Stimulated activated effector memory CD8-positive, alpha-beta T cell treated with anti-CD3 and anti-CD28 coated beads, Interleukin-12 subunit alpha, Interleukin-12 subunit beta, amount 100 ng/mL, for 72 hours (primary cell): ENCODE results near the gene DCAKD.
A peak's percentile ranks its signal among the peaks of the same experiment; 100 is the strongest.
"Not testable (repeated sequence)": the region's sequence is repeated elsewhere in the genome, so short reads cannot be mapped to it uniquely, and the experiment has no call there.

Source experiments
- ATAC-seq: fragments of 150-1000 bp; cut with Tn5 transposase; 2 replicates; pipeline ENCODE4 v1.10.0; 2021
- DNase-seq, 2 donors: peaks; one replicate each; pipeline ENCODE4 v3.0.0; 2021 to 2022; ENCODE audit warnings: low spot score in 2 of 2
- H3K27ac Mint-ChIP-seq: one replicate; pipeline ENCODE4 v1.8.0; 2022; ENCODE audit warnings: mild to moderate bottlenecking, mixed read lengths
- H3K36me3 Mint-ChIP-seq: one replicate; pipeline ENCODE4 v1.8.0; 2022; ENCODE audit warnings: mild to moderate bottlenecking, mixed read lengths
- H3K4me1 Mint-ChIP-seq: one replicate; pipeline ENCODE4 v1.8.0; 2022; ENCODE audit warnings: mixed read lengths
- H3K4me3 Mint-ChIP-seq: one replicate; pipeline ENCODE4 v1.8.0; 2022; ENCODE audit warnings: mild to moderate bottlenecking, mixed read lengths
- H3K9me3 Mint-ChIP-seq: one replicate; pipeline ENCODE4 v1.8.0; 2022; ENCODE audit warnings: mixed read lengths

The DCAKD gene

DNA sequence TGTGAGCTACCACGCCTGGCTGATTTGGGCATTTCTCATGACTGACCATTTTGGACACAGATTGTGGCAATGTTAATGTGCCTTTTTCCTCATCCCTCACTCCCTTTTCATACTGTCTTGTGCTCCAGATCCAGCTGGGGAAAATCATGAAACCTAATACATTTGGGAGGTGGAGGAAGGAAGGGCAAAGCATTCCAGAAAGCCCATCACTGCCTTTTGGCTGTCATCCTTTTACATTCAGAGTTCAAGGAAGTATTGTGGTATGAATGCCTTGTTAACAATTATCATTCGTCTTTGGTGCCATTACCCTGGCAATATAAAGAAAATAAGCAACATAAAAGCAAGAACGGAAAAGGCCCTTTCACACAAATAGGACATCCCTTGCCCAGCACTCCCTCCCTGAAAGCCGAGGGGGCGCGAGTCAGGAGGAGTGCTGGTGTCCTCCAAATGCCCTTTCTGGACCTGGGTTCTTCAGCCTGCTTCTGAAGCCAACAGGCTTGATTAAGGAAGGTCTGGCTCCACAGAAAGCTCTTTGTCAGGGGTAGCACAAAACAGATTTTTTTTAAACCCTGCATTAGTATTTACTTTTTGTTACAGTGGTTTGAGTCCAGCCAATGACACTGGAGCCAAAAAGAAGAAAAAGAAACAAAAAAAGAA, 29.7 kb upstream of the DCAKD start:
- Mint-ChIP-seq H3K4me3 (no peak overlapping the region), H3K27ac (no peak overlapping the region), H3K36me3 (peaks cover 87% of the 10 kb centered on the region), H3K9me3 (no peaks in the 10 kb centered on the region), H3K4me1 (peaks cover 17% of the 10 kb centered on the region)
- DNase-seq (no peak), ATAC-seq (no peak)

DNA sequence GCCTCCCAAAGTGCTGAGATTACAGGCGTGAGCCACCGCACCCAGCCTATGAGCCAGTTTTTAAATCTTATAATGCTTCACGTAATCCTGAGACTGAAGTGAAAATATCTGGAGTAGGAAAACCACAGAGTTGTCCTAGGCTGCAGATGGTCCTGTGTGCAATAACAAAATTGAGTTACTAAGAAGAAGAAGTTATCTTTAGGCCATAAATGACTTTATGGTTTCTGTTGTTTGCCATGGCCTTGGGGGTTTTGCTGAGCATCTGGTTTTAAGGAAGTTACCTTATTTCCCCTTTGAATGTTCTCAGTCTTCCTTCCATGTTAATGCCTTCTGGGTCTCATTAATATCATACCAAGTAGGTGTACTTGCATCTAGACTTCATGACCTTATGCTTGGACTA, 26.2 kb upstream of the DCAKD start:
- no peak for DNase-seq

GRCh38 chr17:45073414-45074070, 22.1 kb upstream of the DCAKD start:
- ATAC-seq (no peak), DNase-seq (no peak)
- Mint-ChIP-seq H3K4me1 (peaks cover 23% of the 10 kb centered on the region), H3K36me3 (peaks cover 89% of the 10 kb centered on the region), H3K27ac (peak overlapping the region; percentile 38), H3K9me3 (no peaks in the 10 kb centered on the region), H3K4me3 (no peak overlapping the region)

More for the DNA sequence above, 26.2 kb upstream of the DCAKD start:
- no peak overlapping the region for H3K4me3 Mint-ChIP-seq
- H3K36me3 Mint-ChIP-seq = peaks cover 87% of the 10 kb centered on the region
- ATAC-seq = peak; percentile 75
- H3K4me1 Mint-ChIP-seq = peaks cover 23% of the 10 kb centered on the region
- H3K9me3 Mint-ChIP-seq = no peaks in the 10 kb centered on the region
- peak overlapping the region; percentile 63 for H3K27ac Mint-ChIP-seq

DNA sequence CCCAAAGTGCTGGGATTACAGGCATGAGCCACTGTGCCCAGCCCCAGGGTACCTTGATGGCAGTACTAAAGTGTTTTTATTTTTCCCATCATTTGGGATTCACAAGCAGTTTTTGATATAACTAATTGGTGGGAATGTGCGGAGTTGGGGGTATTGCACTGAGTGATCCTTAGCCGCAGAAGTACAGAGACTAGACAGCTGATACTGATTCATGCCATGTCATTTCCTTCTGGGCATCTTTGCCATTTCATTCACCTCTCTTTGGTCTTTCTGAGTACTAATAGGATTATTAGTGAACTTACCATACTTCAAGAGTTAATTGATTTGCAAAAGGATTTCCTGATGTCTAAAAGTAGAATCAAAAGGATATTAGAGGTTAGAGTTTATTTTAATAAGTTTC, 19.4 kb upstream of the DCAKD start:
- Mint-ChIP-seq H3K4me3 (no peak overlapping the region), H3K27ac (no peak overlapping the region), H3K9me3 (no peaks in the 10 kb centered on the region), H3K36me3 (peaks cover 87% of the 10 kb centered on the region), H3K4me1 (peaks cover 5% of the 10 kb centered on the region)
- ATAC-seq = no peak
- no peak for DNase-seq

DNA sequence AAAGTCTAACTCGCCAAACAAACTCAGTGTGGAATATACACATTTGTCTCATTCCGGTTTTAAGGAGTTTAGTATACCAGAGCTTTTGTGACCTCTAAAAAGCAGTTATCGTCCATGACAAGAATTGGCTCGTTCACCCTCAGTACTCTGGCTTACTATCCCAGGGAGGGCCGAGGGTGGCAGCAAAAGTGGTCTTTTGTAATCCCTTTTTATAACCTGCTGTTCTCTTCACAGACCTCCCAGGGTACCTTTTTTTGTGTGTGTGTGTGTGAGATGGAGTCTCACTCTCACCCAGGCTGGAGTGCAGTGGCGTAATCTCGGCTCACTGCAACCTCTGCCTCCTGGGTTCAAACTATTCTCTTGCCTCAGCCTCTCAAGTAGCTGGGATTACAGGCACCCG, 18.6 kb upstream of the DCAKD start:
- no peak for ATAC-seq
- no peaks in the 10 kb centered on the region for H3K9me3 Mint-ChIP-seq
- H3K27ac Mint-ChIP-seq = no peak overlapping the region
- no peak overlapping the region for H3K4me3 Mint-ChIP-seq
- no peak for DNase-seq
- peaks cover 5% of the 10 kb centered on the region for H3K4me1 Mint-ChIP-seq
- peaks cover 79% of the 10 kb centered on the region for H3K36me3 Mint-ChIP-seq

DNA sequence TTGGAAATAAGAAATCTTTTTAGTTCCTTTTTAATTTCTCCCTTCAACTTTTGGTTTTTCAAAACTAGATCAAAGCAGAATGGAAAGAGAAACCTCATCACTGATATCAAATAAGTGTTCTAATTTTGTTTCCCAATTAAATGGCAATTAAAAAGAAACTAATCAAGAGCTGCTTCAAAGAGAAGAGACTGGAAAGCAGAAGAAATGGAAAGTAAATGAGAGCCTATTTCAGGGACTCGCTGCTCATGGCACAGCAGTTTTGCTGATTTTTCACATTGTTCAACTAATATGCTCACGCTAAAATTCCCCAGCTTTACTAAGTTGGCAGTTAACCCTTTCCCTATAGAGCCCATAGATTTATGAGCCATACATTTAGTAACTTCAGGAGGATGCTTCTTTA, 16.2 kb upstream of the DCAKD start:
- Mint-ChIP-seq H3K27ac (no peak overlapping the region), H3K9me3 (no peaks in the 10 kb centered on the region), H3K4me3 (no peak overlapping the region), H3K36me3 (peaks cover 69% of the 10 kb centered on the region), H3K4me1 (peaks cover 18% of the 10 kb centered on the region)
- ATAC-seq (no peak), DNase-seq (no peak)

DNA sequence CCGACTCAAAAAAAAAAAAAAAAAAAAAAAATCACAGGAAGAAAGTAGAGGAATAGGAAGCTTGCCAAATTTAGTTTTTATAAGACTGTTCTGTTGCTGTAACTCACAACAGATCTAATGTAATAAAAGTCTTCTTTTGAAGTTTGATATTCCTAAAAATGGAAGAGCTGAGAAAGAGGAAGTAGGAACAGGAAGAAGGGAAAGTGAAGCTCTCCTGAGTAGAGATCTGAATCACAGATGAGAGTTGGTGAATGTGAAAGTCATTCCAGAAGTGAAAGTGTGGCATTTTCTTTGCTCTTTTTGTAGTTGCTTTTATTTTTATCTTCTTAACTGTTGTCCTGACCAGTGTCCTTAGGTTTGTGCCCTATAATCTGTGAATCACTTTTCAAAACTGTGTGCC, 11.8 kb upstream of the DCAKD start:
- H3K36me3 Mint-ChIP-seq = peaks cover 43% of the 10 kb centered on the region
- ATAC-seq (no peak), DNase-seq (no peak)
- peak overlapping the region; percentile 97 for H3K4me3 Mint-ChIP-seq
- no peaks in the 10 kb centered on the region for H3K9me3 Mint-ChIP-seq
- H3K27ac Mint-ChIP-seq = peak overlapping the region; percentile 34
- peaks cover 41% of the 10 kb centered on the region for H3K4me1 Mint-ChIP-seq

DNA sequence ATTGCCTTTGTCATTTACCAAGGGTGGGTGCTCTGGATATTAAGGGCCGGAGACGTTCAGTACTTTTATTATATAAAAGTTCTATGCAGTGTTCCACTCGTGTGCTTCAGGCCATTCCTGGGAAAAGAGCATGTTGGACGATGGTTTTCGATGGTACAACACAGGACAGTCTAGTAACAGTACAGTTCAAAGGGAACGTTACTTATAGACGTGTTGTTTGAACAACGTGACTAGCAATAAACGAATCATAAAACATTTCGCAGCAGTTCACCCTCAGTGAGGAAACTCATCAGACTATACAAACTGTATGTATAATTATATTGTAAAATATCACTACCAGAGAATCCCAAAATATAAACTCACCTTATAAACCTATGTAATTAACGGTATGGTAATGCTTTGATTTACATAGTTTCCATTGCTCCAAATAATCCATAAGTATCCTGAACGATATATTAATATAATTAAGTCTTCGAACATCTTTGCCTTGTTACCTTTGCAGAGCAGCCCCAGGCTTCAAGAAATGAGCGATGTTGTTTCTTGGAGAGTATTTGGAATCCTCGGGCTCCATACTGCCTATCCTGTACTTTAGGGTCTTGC, 10.3 kb upstream of the DCAKD start:
- H3K4me1 Mint-ChIP-seq = peaks cover 41% of the 10 kb centered on the region
- H3K27ac Mint-ChIP-seq = peak overlapping the region; percentile 99
- ATAC-seq (no peak), DNase-seq (no peak)
- H3K4me3 Mint-ChIP-seq = peak overlapping the region; percentile 97
- H3K36me3 Mint-ChIP-seq = peaks cover 39% of the 10 kb centered on the region
- no peaks in the 10 kb centered on the region for H3K9me3 Mint-ChIP-seq

DNA sequence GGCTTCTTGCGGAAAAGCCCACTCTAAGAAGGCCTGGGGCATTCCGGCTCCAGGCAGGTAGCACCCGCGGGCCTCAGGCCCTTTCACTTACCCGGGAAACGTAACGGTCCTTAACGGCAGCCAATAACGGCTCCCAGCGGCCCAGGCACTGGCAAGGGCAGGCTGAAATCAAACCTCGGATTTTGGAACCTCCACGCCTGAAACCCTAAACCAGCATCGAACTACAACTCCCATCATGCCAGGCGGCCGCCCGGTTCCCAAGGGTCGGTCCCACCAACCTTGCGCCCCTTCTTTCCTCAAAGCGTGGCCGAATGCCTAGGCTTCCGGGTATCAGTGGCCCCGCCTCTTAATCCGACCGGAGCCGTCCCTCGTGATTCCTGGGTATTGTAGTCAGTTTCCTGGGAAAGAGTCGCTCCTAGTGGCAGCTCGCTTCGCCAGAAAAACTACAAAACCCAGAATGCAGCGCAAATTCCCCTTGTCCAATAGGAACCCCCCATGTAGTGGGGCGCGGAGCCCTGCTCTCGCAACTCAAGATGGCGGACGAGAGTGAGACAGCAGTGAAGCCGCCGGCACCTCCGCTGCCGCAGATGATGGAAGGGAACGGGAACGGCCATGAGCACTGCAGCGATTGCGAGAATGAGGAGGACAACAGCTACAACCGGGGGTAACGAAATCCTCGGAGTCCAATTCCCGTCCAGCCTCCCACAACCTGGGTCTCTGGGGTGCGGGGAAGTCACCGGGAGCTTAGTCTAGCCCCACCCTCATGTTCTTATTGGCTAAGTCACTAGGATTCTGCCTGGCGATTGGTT, 9.6 kb upstream of the DCAKD start, which contains the start of gene NMT1:
Gene NMT1, plus strand, starts transcription at position 521 of the 809 bp plus-strand sequence. Its CDS starts 13 bp downstream, at position 534.
- DNase-seq = peak; percentile 81 to 97
- peak within 1 kb of the TSS; percentile 99 for H3K27ac Mint-ChIP-seq
- H3K4me1 Mint-ChIP-seq = peaks cover 41% of the 10 kb centered on the region
- H3K9me3 Mint-ChIP-seq = no peaks in the 10 kb centered on the region
- peak; percentile 95 for ATAC-seq
- H3K4me3 Mint-ChIP-seq = peak within 1 kb of the TSS; percentile 97
- peaks cover 38% of the 10 kb centered on the region for H3K36me3 Mint-ChIP-seq

- peaks cover 38% of the 10 kb centered on the region for H3K36me3 Mint-ChIP-seq
- H3K4me1 Mint-ChIP-seq = peaks cover 46% of the 10 kb centered on the region
- no peak for DNase-seq
- peak overlapping the region; percentile 97 for H3K4me3 Mint-ChIP-seq
- peak; percentile 0 for ATAC-seq
- H3K27ac Mint-ChIP-seq = peak overlapping the region; percentile 99
- no peaks in the 10 kb centered on the region for H3K9me3 Mint-ChIP-seq
Measured at GRCh38 chr17:45060382-45060796, 9.0 kb upstream of the DCAKD start.

GRCh38 chr17:45052052-45052772, 780 bp upstream of the DCAKD start:
- Mint-ChIP-seq H3K36me3 (peaks cover 20% of the 10 kb centered on the region), H3K4me1 (peaks cover 26% of the 10 kb centered on the region), H3K27ac (peak overlapping the region; percentile 86), H3K9me3 (no peaks in the 10 kb centered on the region), H3K4me3 (peak overlapping the region; percentile 66)
- peak; percentile 17 to 77 for DNase-seq
- peak; percentile 67 for ATAC-seq

GRCh38 chr17:45051720-45052051, 254 bp upstream of the DCAKD start:
- H3K27ac Mint-ChIP-seq, DNase-seq, H3K9me3 Mint-ChIP-seq, ATAC-seq: not testable (repeated sequence)
- H3K4me1 Mint-ChIP-seq = peaks cover 30% of the 10 kb centered on the region
- peaks cover 16% of the 10 kb centered on the region for H3K36me3 Mint-ChIP-seq
- H3K4me3 Mint-ChIP-seq = peak overlapping the region; percentile 95

GRCh38 chr17:45050481-45051059, 862 bp downstream of the DCAKD start:
- H3K4me3 Mint-ChIP-seq = peak overlapping the region; percentile 95
- peaks cover 31% of the 10 kb centered on the region for H3K4me1 Mint-ChIP-seq
- H3K9me3 Mint-ChIP-seq = no peaks in the 10 kb centered on the region
- peak; percentile 17 to 69 for DNase-seq
- H3K27ac Mint-ChIP-seq = peak overlapping the region; percentile 98
- H3K36me3 Mint-ChIP-seq = peaks cover 16% of the 10 kb centered on the region
- ATAC-seq = peak; percentile 25

GRCh38 chr17:45048795-45049563, 2.5 kb downstream of the DCAKD start:
- DNase-seq (no peak), ATAC-seq (no peak)
- H3K4me3 Mint-ChIP-seq = peak overlapping the region; percentile 95
- H3K9me3 Mint-ChIP-seq = no peaks in the 10 kb centered on the region
- peaks cover 31% of the 10 kb centered on the region for H3K4me1 Mint-ChIP-seq
- H3K36me3 Mint-ChIP-seq = peaks cover 16% of the 10 kb centered on the region
- no peak overlapping the region for H3K27ac Mint-ChIP-seq
